Measurements from ENCODE around the gene PCYT2. TPM values are rescaled to one million over a fixed set of nuclear protein-coding genes. Genes with fewer than 3 reads are reported as not detected.

Gene PCYT2
- total RNA-seq, 1 experiment from 2014 or later: 51.5 TPM

DNA sequence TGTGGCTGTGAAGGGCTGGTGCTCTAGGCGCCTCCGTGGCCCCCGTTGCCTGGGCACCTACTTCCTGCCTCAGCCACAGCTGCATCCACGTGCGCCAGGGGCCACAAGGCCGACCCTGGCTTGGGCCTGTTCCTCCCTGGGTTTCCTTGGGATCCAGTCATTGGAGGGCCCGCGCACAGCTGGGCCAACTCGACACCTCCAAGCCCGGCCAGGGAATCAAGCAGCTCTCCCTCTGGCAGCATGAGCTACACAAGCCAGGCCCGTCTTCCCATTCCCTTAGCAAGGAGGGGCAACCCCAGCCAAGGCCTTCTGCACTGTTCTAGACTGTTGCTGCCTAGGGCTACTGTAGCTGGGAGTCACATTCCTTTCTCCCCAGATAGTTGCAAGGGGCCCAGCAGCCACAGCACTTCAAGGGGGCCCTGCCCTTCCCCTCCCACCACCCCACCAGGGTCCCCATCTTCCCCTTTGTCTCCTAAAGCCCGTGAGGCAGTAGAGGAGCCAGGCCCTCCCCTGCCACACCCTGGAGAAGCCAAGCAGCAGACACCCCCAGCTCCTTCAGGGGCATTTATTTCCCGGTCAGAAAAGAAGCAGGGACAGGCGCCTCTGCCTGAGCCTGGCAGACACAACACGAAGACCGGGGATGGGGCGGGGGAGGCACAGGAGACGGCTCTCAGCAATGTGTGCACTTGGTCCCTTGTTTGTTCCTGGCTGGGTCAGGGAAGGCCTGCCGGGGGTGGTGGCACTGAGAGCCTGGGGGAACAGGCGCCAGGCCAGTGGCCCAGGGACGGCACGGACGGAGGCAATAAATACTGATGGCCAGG, 43.8 kb downstream of the PCYT2 start:
- BruUV-seq (replicated peaks): no TSS peak
- CTCF ChIA-PET: interaction anchor here (0.6 to 0.7 kb wide), 2 partner anchors 45 to 132 kb away, joined by 3 read pairs; no protein-coding TSS in a partner anchor
- Histone ChIP-seq H3K9ac (ENCODE audit: low read length) (peak overlapping the region; percentile 99), H3K9me3 (ENCODE audit: control insufficient read depth in 1 of 2, insufficient read depth in 1 of 2, low read depth in 1 of 2, low read length in 2 of 2) (no peaks in the 10 kb centered on the region), H3K4me1 (ENCODE audit: control insufficient read depth in 1 of 2, insufficient read depth in 2 of 2, low read length in 2 of 2) (peaks cover 41 to 85% of the 10 kb centered on the region in 2 experiments), H3K27ac (ENCODE audit: low read depth, low read length) (peak overlapping the region; percentile 99), H3K9me2 (ENCODE audit: insufficient read depth) (no peaks in the 10 kb centered on the region), H2AFZ (ENCODE audit: low read depth, low read length, poor library complexity, severe bottlenecking) (no peak overlapping the region), H3K4me2 (ENCODE audit: low read length) (peak overlapping the region; percentile 86), H3K36me3 (ENCODE audit: control insufficient read depth in 1 of 2, insufficient read depth in 2 of 2, low read length in 2 of 2) (peaks cover 11 to 35% of the 10 kb centered on the region in 2 experiments; a peak in 3 of 4 replicates), H3K79me2 (ENCODE audit: insufficient read depth, low read length) (peaks cover 68% of the 10 kb centered on the region), H3K27me3 (ENCODE audit: insufficient read depth, low read length) (no peaks in the 10 kb centered on the region), H3K4me3 (replicated peaks in 1 of 2; ENCODE audit: low read depth in 1 of 2, low read length in 2 of 2) (no peak overlapping the region), H4K20me1 (ENCODE audit: insufficient read depth) (peaks cover 7% of the 10 kb centered on the region; the same call in 1 of the 2 replicates)
- no peak for DNase-seq (ENCODE audit: low read depth, low spot score)
- POLR2A ChIA-PET: interaction anchor here (0.7 to 1.4 kb wide), 8 partner anchors 13 to 140 kb away, joined by 3 to 6 read pairs (median 3); partner anchors contain the start of gene MCRIP1
- intact Hi-C loops (cut with micrococcal nuclease): loop anchor here (1.0 kb wide), 1 partner anchor 134 kb away; no protein-coding TSS in a partner anchor
- TF ChIP-seq YY1 (IDR thresholded peaks at IDR 0.05; ENCODE audit: extremely low read depth, insufficient replicate concordance, low read depth, low read length): peak; percentile 43
- TF ChIP-seq FOSL1 (IDR thresholded peaks at IDR 0.05; ENCODE audit: low read depth): no peak
- TF ChIP-seq ZFX (IDR thresholded peaks at IDR 0.05): peak; percentile 55; the same call in 1 of the 2 replicates
- TF ChIP-seq ELF1 (IDR thresholded peaks at IDR 0.05; ENCODE audit: borderline replicate concordance, low read depth): no peak
- peak; percentile 55 for TF ChIP-seq ZBTB33 (IDR thresholded peaks at IDR 0.05; ENCODE audit: extremely low read depth, insufficient replicate concordance, low read length)
- RAD21 ChIA-PET (ENCODE audit: low non-redundant PET in 1 of 2, low total read pairs in 2 of 2, uncharacterized antibody in 2 of 2, unreplicated experiment in 2 of 2): no interaction called here
- peak; percentile 12 for ATAC-seq
